ENCODE data around the gene OR4B1.
"Not testable (repeated sequence)": the region's sequence is repeated elsewhere in the genome, so short reads cannot be mapped to it uniquely, and the experiment has no call there.

The OR4B1 gene

GRCh38 chr11:48184452-48184851 lies 32.2 kb upstream of the OR4B1 start:
- no peaks in the 10 kb centered on the region for H3K27me3 ChIP-seq (ENCODE audit: control insufficient read depth, insufficient read depth, low read length)

DNA sequence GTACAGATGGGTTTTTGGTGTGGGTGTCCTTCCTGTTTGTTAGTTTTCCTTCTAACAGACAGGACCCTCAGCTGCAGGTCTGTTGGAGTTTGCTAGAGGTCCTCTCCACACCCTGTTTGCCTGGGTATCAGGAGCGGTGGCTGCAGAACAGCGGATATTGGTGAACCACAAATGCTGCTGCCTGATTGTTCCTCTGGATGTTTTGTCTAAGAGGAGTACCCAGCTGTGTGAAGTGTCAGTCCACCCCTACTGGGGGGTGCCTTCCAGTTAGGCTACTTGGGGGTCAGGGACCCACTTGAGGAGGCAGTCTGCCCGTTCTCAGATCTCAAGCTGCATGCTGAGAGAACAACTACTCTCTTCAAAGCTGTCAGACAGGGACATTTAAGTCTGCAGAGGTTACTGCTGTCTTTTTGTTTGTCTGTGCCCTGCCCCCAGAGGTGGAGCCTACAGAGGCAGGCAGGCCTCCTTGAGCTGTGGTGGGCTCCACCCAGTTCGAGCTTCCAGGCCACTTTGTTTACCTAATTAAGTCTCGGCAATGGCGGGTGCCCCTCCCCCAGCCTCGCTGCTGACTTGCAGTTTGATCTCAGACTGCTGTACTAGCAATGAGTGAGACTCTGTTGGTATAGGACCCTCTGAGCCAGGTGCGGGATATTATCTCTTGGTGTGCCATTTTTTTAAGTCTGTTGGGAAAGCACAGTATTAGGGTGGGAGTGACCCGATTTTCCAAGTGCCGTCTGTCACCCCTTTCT lies 25.5 kb upstream of the OR4B1 start:
- H3K36me3 ChIP-seq (ENCODE audit: control insufficient read depth, insufficient read depth, low read length); H3K4me1 ChIP-seq (ENCODE audit: control insufficient read depth, insufficient read depth, low read length); H3K9ac ChIP-seq (ENCODE audit: low read depth, low read length); H3K4me3 ChIP-seq (ENCODE audit: low read depth, low read length); H3K27me3 ChIP-seq (ENCODE audit: control insufficient read depth, insufficient read depth, low read length); H3K27ac ChIP-seq (ENCODE audit: low read depth, low read length): not testable (repeated sequence)
- H3K9me3 ChIP-seq (ENCODE audit: control insufficient read depth, insufficient read depth, low read length): peaks cover 39% of the 10 kb centered on the region

More at GRCh38 chr11:48184452-48184851, 32.2 kb upstream of the OR4B1 start:
- Histone ChIP-seq H3K27ac (ENCODE audit: low read depth, low read length) (no peak overlapping the region), H3K4me1 (ENCODE audit: control insufficient read depth, insufficient read depth, low read length) (no peaks in the 10 kb centered on the region), H3K9ac (ENCODE audit: low read depth, low read length) (no peak overlapping the region), H3K9me3 (ENCODE audit: control insufficient read depth, insufficient read depth, low read length) (peaks cover 45% of the 10 kb centered on the region), H3K36me3 (ENCODE audit: control insufficient read depth, insufficient read depth, low read length) (no peaks in the 10 kb centered on the region), H3K4me3 (ENCODE audit: low read depth, low read length) (no peak overlapping the region)

DNA sequence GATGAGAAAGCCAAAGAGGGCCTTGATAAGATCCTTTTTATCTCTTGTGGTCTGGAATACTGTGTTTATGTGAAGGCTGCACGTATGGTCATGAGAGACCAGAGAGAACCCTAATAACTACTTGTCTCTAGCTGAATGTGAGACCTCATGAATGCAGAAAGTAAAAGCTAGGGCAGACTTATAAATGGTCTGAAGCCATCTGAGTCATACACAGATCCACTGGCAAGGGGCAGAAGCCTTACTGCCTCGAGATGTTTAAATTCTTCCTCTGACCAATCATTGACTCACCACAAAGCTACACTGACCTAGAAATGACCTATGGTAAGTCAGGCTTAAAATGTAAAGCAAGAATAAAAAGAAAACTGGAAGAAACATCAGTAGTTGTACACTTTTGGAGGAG lies 22.7 kb upstream of the OR4B1 start:
- Histone ChIP-seq H3K4me1 (ENCODE audit: control insufficient read depth, insufficient read depth, low read length) (no peaks in the 10 kb centered on the region), H3K4me3 (ENCODE audit: low read depth, low read length) (no peak overlapping the region), H3K27me3 (ENCODE audit: control insufficient read depth, insufficient read depth, low read length) (no peaks in the 10 kb centered on the region), H3K36me3 (ENCODE audit: control insufficient read depth, insufficient read depth, low read length) (no peaks in the 10 kb centered on the region), H3K9ac (ENCODE audit: low read depth, low read length) (no peak overlapping the region), H3K27ac (ENCODE audit: low read depth, low read length) (no peak overlapping the region), H3K9me3 (ENCODE audit: control insufficient read depth, insufficient read depth, low read length) (peaks cover 67% of the 10 kb centered on the region)

GRCh38 chr11:48207881-48208280 lies 8.7 kb upstream of the OR4B1 start:
- Histone ChIP-seq H3K36me3 (ENCODE audit: control insufficient read depth, insufficient read depth, low read length) (no peaks in the 10 kb centered on the region), H3K9me3 (ENCODE audit: control insufficient read depth, insufficient read depth, low read length) (peaks cover 88% of the 10 kb centered on the region), H3K4me1 (ENCODE audit: control insufficient read depth, insufficient read depth, low read length) (no peaks in the 10 kb centered on the region)

GRCh38 chr11:48210052-48210451 lies 6.6 kb upstream of the OR4B1 start:
- Histone ChIP-seq H3K27ac (ENCODE audit: low read depth, low read length) (no peak overlapping the region), H3K36me3 (ENCODE audit: control insufficient read depth, insufficient read depth, low read length) (no peaks in the 10 kb centered on the region), H3K4me1 (ENCODE audit: control insufficient read depth, insufficient read depth, low read length) (no peaks in the 10 kb centered on the region), H3K9me3 (ENCODE audit: control insufficient read depth, insufficient read depth, low read length) (peaks cover 93% of the 10 kb centered on the region), H3K27me3 (ENCODE audit: control insufficient read depth, insufficient read depth, low read length) (no peaks in the 10 kb centered on the region), H3K9ac (ENCODE audit: low read depth, low read length) (no peak overlapping the region), H3K4me3 (ENCODE audit: low read depth, low read length) (no peak overlapping the region)

More at GRCh38 chr11:48207881-48208280, 8.7 kb upstream of the OR4B1 start:
- Histone ChIP-seq H3K9ac (ENCODE audit: low read depth, low read length) (no peak overlapping the region), H3K27ac (ENCODE audit: low read depth, low read length) (no peak overlapping the region), H3K27me3 (ENCODE audit: control insufficient read depth, insufficient read depth, low read length) (no peaks in the 10 kb centered on the region), H3K4me3 (ENCODE audit: low read depth, low read length) (no peak overlapping the region)

- H3K27ac ChIP-seq (ENCODE audit: low read depth, low read length): no peak overlapping the region
- no peak overlapping the region for H3K4me3 ChIP-seq (ENCODE audit: low read depth, low read length)
- no peaks in the 10 kb centered on the region for H3K4me1 ChIP-seq (ENCODE audit: control insufficient read depth, insufficient read depth, low read length)
- H3K36me3 ChIP-seq (ENCODE audit: control insufficient read depth, insufficient read depth, low read length): no peaks in the 10 kb centered on the region
- peaks cover 56% of the 10 kb centered on the region for H3K9me3 ChIP-seq (ENCODE audit: control insufficient read depth, insufficient read depth, low read length)
- H3K27me3 ChIP-seq (ENCODE audit: control insufficient read depth, insufficient read depth, low read length): no peaks in the 10 kb centered on the region
- no peak overlapping the region for H3K9ac ChIP-seq (ENCODE audit: low read depth, low read length)
Observed at GRCh38 chr11:48228761-48229160, 12.2 kb downstream of the OR4B1 start.

DNA sequence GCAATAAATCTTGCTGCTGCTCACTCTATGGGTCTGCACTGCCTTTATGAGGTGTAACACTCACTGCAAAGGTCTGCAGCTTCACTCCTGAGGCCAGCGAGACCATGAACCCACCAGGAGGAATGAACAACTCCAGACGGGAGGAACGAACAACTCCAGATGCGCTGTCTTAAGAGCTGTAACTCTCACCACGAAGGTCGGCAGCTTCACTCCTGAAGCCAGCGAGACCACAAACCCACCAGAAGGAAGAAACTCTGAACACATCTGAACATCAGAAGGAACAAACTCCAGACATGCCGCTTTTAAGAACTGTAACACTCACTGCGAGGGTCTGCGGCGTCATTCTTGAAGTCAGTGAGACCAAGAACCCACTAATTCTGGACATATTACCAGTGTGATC lies 13.4 kb downstream of the OR4B1 start:
- H3K9ac ChIP-seq (ENCODE audit: low read depth, low read length); H3K36me3 ChIP-seq (ENCODE audit: control insufficient read depth, insufficient read depth, low read length); H3K27me3 ChIP-seq (ENCODE audit: control insufficient read depth, insufficient read depth, low read length); H3K27ac ChIP-seq (ENCODE audit: low read depth, low read length); H3K4me3 ChIP-seq (ENCODE audit: low read depth, low read length); H3K4me1 ChIP-seq (ENCODE audit: control insufficient read depth, insufficient read depth, low read length): not testable (repeated sequence)
- peaks cover 43% of the 10 kb centered on the region for H3K9me3 ChIP-seq (ENCODE audit: control insufficient read depth, insufficient read depth, low read length)

- Histone ChIP-seq H3K4me3 (ENCODE audit: low read depth, low read length) (no peak overlapping the region), H3K9ac (ENCODE audit: low read depth, low read length) (no peak overlapping the region), H3K9me3 (ENCODE audit: control insufficient read depth, insufficient read depth, low read length) (peaks cover 65% of the 10 kb centered on the region), H3K27ac (ENCODE audit: low read depth, low read length) (no peak overlapping the region), H3K36me3 (ENCODE audit: control insufficient read depth, insufficient read depth, low read length) (no peaks in the 10 kb centered on the region), H3K27me3 (ENCODE audit: control insufficient read depth, insufficient read depth, low read length) (no peaks in the 10 kb centered on the region), H3K4me1 (ENCODE audit: control insufficient read depth, insufficient read depth, low read length) (no peaks in the 10 kb centered on the region)
Observed at GRCh38 chr11:48237727-48238126, 21.1 kb downstream of the OR4B1 start.

- no peak overlapping the region for H3K4me3 ChIP-seq (ENCODE audit: low read depth, low read length)
- peaks cover 88% of the 10 kb centered on the region for H3K9me3 ChIP-seq (ENCODE audit: control insufficient read depth, insufficient read depth, low read length)
- no peak overlapping the region for H3K27ac ChIP-seq (ENCODE audit: low read depth, low read length)
- no peaks in the 10 kb centered on the region for H3K27me3 ChIP-seq (ENCODE audit: control insufficient read depth, insufficient read depth, low read length)
- H3K36me3 ChIP-seq (ENCODE audit: control insufficient read depth, insufficient read depth, low read length): no peaks in the 10 kb centered on the region
- no peaks in the 10 kb centered on the region for H3K4me1 ChIP-seq (ENCODE audit: control insufficient read depth, insufficient read depth, low read length)
- no peak overlapping the region for H3K9ac ChIP-seq (ENCODE audit: low read depth, low read length)
Observed at GRCh38 chr11:48242501-48242900, 25.9 kb downstream of the OR4B1 start.

GRCh38 chr11:48244804-48245203 lies 28.2 kb downstream of the OR4B1 start, which contains the start of gene OR4X2:
Gene OR4X2, plus strand, starts transcription at chr11:48245104. Its CDS starts 0 bp downstream, at chr11:48245104.
- H3K9me3 ChIP-seq (ENCODE audit: control insufficient read depth, insufficient read depth, low read length): peaks cover 87% of the 10 kb centered on the region
- no peaks in the 10 kb centered on the region for H3K27me3 ChIP-seq (ENCODE audit: control insufficient read depth, insufficient read depth, low read length)
- no peaks in the 10 kb centered on the region for H3K4me1 ChIP-seq (ENCODE audit: control insufficient read depth, insufficient read depth, low read length)
- no peaks in the 10 kb centered on the region for H3K36me3 ChIP-seq (ENCODE audit: control insufficient read depth, insufficient read depth, low read length)
- no peak within 1 kb of the TSS for H3K9ac ChIP-seq (ENCODE audit: low read depth, low read length)
- no peak within 1 kb of the TSS for H3K4me3 ChIP-seq (ENCODE audit: low read depth, low read length)
- H3K27ac ChIP-seq (ENCODE audit: low read depth, low read length): no peak within 1 kb of the TSS

DNA sequence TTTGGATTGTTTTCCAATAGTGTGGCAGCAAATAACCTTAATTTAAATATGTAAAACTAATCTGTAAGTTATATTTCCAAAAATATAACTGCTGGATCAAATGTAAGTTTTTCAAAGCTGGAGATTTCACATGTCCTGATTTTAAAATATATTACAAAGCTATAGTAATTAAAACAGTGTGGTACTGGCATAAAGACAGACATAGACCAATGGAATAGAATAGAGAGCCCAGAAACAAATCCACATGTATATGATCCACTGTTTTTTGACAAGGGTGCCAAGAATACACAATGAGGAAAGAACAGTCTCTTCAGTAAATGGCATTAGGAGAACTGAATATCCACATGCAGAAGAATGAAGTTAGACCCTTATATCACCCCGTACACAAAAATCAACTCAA lies 32.3 kb downstream of the OR4B1 start:
- H3K4me3 ChIP-seq (ENCODE audit: low read depth, low read length): no peak overlapping the region
- no peaks in the 10 kb centered on the region for H3K36me3 ChIP-seq (ENCODE audit: control insufficient read depth, insufficient read depth, low read length)
- H3K27ac ChIP-seq (ENCODE audit: low read depth, low read length): no peak overlapping the region
- no peak overlapping the region for H3K9ac ChIP-seq (ENCODE audit: low read depth, low read length)
- no peaks in the 10 kb centered on the region for H3K4me1 ChIP-seq (ENCODE audit: control insufficient read depth, insufficient read depth, low read length)
- peaks cover 82% of the 10 kb centered on the region for H3K9me3 ChIP-seq (ENCODE audit: control insufficient read depth, insufficient read depth, low read length)
- no peaks in the 10 kb centered on the region for H3K27me3 ChIP-seq (ENCODE audit: control insufficient read depth, insufficient read depth, low read length)

All from HUES48 (cell line).